Transverse colon (tissue), 4 donors: ENCODE results near the gene MGAT5.

Experiments
- CTCF ChIP-seq, 5 experiments: fragments of 200-600 bp in 3 of 5; fragments of 450-650 bp in 2 of 5; sonication (generic) in 3 of 5; IDR thresholded peaks; 1 replicate in 2 of 5; 2 replicates in 3 of 5; pipeline ENCODE4 v1.5.1; 2016 to 2017; ENCODE audit warnings: antibody characterized with exemption in 5 of 5, inconsistent platforms in 3 of 5, mild to moderate bottlenecking in 2 of 5, moderate library complexity in 1 of 5
- EP300 ChIP-seq: sonication (generic); formaldehyde crosslinking; IDR thresholded peaks from one replicate; pipeline ENCODE4 v1.6.1; 2017; ENCODE audit warnings: antibody characterized with exemption, low read depth
- POLR2A ChIP-seq: fragments of 450-650 bp; IDR thresholded peaks from one replicate; pipeline ENCODE4 v1.6.1; 2016; ENCODE audit warnings: antibody characterized with exemption, mild to moderate bottlenecking, moderate library complexity
- POLR2AphosphoS5 ChIP-seq, 3 donors: sonication (generic); formaldehyde crosslinking; IDR thresholded peaks; one replicate each; pipeline ENCODE4 v1.6.1; 2016; ENCODE audit warnings: antibody characterized with exemption in 3 of 3

- TF ChIP-seq POLR2A = no peak
- no peak for TF ChIP-seq CTCF (IDR thresholded peaks at IDR 0.05)
- TF ChIP-seq POLR2AphosphoS5 (IDR thresholded peaks at IDR 0.05) = no peak
- TF ChIP-seq EP300 = no peak
Observed at GRCh38 chr2:134393075-134393461, 139.2 kb downstream of the MGAT5 start.
